HUES64 (cell line): ENCODE results near the gene CMTM8.

Experiments
- H3K27ac ChIP-seq: 2 replicates; pipeline ENCODE4 v1.7.0; 2013; ENCODE audit warnings: low read depth, low read length, inconsistent platforms
- H3K27me3 ChIP-seq: 2 replicates; pipeline ENCODE4 v1.6.1; 2013; ENCODE audit warnings: mild to moderate bottlenecking, low read length; ENCODE audit not compliant: insufficient read depth
- H3K36me3 ChIP-seq: 2 replicates; pipeline ENCODE4 v1.6.1; 2013; ENCODE audit warnings: mild to moderate bottlenecking, low read length; ENCODE audit not compliant: insufficient read depth
- H3K4me1 ChIP-seq: 2 replicates; pipeline ENCODE4 v1.6.1; 2013; ENCODE audit warnings: mild to moderate bottlenecking, low read length, moderate library complexity; ENCODE audit not compliant: insufficient read depth
- H3K4me3 ChIP-seq: 2 replicates; pipeline ENCODE4 v1.5.1; 2013; ENCODE audit warnings: mild to moderate bottlenecking, low read length, moderate library complexity
- H3K9ac ChIP-seq: 2 replicates; pipeline ENCODE4 v1.6.1; 2013; ENCODE audit warnings: mild to moderate bottlenecking, low read depth, low read length
- H3K9me3 ChIP-seq: 2 replicates; pipeline ENCODE4 v1.6.1; 2013; ENCODE audit warnings: low read depth, low read length; ENCODE audit not compliant: insufficient read depth
- WGBS: fragments of 150-250, 120-280 bp; methylation state at CpG from one replicate; pipeline ENCODE4 v1.1.7; 2013; ENCODE audit warnings: missing lambda C conversion rate; 5-methylcytosine and 5-hydroxymethylcytosine counted together

Gene CMTM8

DNA sequence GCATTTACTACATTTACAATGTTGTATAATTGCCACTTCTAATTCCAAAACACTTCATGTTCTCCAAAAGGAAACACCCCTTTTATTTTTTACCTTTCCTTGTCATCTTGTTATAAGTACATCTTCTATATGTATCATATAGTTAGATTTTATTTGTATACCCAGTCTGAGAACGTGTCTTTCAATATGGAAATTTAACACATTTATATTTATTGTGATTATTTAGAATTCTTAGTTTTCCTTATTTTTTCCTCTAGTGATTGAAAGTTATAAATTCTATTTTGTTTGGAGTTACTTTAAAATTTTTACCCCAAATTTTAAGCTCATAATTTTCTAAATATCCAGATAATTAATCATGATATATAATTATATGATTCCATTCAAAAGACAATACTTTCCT lies 15.8 kb downstream of the CMTM8 start:
- H3K36me3 ChIP-seq: no peaks in the 10 kb centered on the region
- H3K27ac ChIP-seq: no peak overlapping the region
- no peaks in the 10 kb centered on the region for H3K4me1 ChIP-seq
- H3K9me3 ChIP-seq: peaks cover 3% of the 10 kb centered on the region; the same call in 1 of the 2 replicates
- no peak overlapping the region for H3K4me3 ChIP-seq
- H3K27me3 ChIP-seq: no peaks in the 10 kb centered on the region
- WGBS: no CpG with 5 or more reads among the region's 1 CpG
- no peak overlapping the region for H3K9ac ChIP-seq

DNA sequence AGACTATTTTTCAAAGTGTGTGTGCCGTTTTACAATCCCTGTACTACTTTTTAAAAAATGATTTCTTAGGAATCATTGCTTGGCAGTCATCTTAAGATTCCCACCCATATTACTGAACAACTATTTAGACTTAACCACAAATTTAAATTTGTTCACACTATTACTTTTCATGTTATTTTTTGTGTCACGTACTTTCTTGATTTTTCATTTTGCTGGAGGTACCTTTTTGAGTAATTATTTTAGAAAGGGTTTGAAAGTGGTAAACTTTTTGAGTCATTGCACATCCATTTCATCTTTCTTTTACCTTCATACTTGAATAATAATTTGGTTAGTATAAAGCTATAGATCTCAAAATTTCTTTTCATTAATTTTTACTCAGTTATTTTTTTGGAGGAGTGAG lies 16.9 kb downstream of the CMTM8 start:
- Histone ChIP-seq H3K36me3 (no peaks in the 10 kb centered on the region), H3K4me3 (no peak overlapping the region), H3K9ac (no peak overlapping the region), H3K27me3 (no peaks in the 10 kb centered on the region), H3K9me3 (peaks cover 3% of the 10 kb centered on the region; the same call in 1 of the 2 replicates), H3K27ac (no peak overlapping the region), H3K4me1 (no peaks in the 10 kb centered on the region)
- 100% methylated on average over 1 of the region's 2 CpGs for WGBS

DNA sequence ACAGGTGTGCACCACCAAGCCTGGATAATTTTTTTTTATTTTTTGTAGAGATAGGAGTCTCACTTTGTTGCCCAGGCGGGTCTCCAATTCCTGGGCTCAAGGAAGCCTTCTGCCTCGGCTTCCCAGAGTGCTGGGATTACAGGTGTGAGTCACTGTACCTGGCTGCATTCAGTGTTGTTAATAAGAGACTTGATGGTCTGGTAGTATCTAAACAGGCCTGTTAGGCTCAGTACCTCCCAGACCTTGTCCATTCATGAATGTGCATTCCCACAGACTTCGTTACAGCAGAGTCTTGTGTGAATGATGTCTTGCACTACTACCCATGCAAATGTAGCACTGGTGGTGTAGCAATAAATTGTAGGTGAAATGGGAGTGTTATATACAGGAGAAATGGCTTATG lies 17.7 kb downstream of the CMTM8 start:
- Histone ChIP-seq H3K9ac (no peak overlapping the region), H3K4me3 (no peak overlapping the region), H3K27ac (no peak overlapping the region), H3K4me1 (no peaks in the 10 kb centered on the region), H3K27me3 (no peaks in the 10 kb centered on the region), H3K9me3 (peaks cover 3% of the 10 kb centered on the region; the same call in 1 of the 2 replicates), H3K36me3 (no peaks in the 10 kb centered on the region)
- 88% methylated on average over 3 of the region's 3 CpGs for WGBS

DNA sequence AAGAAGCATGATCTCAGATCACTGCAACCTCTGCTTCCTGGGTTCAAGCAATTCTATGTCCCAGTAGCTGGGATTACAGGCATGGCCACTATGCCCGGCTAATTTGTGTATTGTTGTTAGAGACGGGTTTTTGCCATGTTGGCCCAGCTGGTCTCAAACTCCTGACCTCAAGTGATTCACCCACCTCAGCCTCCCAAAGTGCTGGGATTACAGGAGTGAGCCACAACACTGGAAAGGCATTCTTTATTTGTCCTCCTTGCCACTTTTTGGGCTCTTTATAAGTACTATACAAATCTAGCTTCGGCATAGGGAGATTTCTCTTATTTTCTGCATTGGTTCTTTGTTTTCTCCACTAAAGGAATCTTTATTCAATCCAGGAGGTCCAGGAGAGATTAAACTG lies 18.6 kb downstream of the CMTM8 start:
- H3K27me3 ChIP-seq: no peaks in the 10 kb centered on the region
- H3K9me3 ChIP-seq: peaks cover 3% of the 10 kb centered on the region; the same call in 1 of the 2 replicates
- WGBS: 93% methylated on average over 3 of the region's 3 CpGs
- no peak overlapping the region for H3K27ac ChIP-seq
- H3K9ac ChIP-seq: no peak overlapping the region
- no peaks in the 10 kb centered on the region for H3K36me3 ChIP-seq
- no peaks in the 10 kb centered on the region for H3K4me1 ChIP-seq
- H3K4me3 ChIP-seq: no peak overlapping the region

DNA sequence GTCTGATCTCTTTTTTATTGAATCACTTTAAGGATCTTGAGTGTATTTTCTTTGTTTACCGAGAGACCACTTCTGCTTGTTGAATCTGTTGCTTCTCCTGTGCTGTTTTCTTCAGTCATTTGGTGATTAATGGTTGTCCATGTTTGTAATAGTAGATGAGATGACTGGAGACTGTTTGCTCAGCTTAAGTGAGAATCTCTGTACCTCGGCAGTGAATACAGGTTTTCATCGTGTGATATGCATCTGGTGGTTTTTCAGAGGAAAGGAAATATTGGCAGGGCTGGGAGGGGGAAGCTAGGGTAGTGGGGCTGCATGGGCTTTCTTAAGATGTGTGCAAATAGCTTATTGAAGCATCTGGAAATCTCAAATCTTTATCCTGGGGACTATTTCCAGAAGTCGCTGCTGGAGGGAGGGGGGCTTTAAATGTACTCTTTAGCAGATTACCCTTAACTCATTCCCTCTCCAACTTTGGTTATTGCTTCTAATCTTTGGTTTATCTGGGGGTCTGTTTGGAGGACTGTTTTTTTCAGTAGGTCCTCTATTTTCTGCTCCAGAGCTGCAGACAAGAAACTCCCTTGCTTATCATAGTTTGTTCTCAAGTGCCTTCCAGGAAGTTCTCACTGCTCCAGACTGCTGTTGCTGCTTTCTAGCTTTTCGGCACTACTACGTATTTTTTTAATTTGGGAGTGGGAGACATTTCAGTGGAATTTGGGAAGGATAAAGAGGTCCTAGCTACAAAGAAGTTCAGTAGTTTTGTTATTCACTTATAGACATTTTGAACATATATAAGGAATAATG lies 19.4 kb downstream of the CMTM8 start:
- no peak overlapping the region for H3K9ac ChIP-seq
- H3K27me3 ChIP-seq: no peaks in the 10 kb centered on the region
- no peak overlapping the region for H3K4me3 ChIP-seq
- H3K9me3 ChIP-seq: peaks cover 3% of the 10 kb centered on the region; the same call in 1 of the 2 replicates
- no peaks in the 10 kb centered on the region for H3K4me1 ChIP-seq
- H3K36me3 ChIP-seq: no peaks in the 10 kb centered on the region
- no peak overlapping the region for H3K27ac ChIP-seq
- 90% methylated on average over 5 of the region's 6 CpGs for WGBS

DNA sequence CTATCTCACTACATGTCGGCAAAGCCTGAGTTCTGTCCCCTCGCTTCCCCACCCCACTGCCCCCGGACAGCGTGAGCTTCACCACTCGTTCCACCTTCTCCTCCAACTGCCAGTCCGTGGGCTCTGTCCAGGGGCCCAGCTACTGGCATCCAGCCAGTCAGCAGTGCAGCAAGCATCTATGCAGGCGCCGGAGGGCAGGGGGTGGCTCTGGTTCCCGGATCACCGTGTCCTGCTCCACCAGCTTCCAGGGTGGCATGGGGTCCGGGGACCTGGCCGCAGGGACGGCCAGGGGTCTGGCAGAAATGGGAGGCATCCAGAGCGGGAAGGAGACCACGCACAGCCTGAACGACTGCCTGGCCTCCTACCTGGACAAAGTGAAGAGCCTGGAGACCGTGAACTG lies 20.4 kb downstream of the CMTM8 start:
- WGBS: 93% methylated on average over 17 of the region's 17 CpGs

DNA sequence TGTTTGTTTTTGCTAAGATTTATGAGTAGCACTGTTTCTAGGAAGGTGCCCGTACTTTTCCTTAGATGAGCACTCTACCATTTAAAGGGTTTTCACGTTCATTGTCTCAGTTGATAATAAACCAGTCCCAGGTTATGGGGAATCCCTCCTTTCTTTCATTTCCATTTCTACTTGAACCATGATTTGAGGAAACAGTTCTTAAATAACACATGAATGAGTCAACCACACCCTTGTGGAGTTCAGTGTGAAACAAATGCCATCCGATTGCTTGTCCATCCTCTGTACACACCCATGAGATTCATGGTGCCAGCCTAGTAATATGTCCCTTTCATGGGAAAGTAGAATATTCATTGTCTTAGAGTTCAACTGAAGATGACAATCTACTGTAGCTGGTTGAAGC lies 23.1 kb downstream of the CMTM8 start:
- Histone ChIP-seq H3K4me3 (no peak overlapping the region), H3K9me3 (no peaks in the 10 kb centered on the region), H3K27ac (no peak overlapping the region), H3K4me1 (no peaks in the 10 kb centered on the region), H3K36me3 (no peaks in the 10 kb centered on the region), H3K9ac (no peak overlapping the region), H3K27me3 (no peaks in the 10 kb centered on the region)
- WGBS: 83% methylated on average over 3 of the region's 3 CpGs

More for the DNA sequence above, 20.4 kb downstream of the CMTM8 start:
- Histone ChIP-seq H3K9me3 (peaks cover 3% of the 10 kb centered on the region; the same call in 1 of the 2 replicates), H3K27ac (no peak overlapping the region), H3K9ac (no peak overlapping the region), H3K4me1 (no peaks in the 10 kb centered on the region), H3K27me3 (no peaks in the 10 kb centered on the region), H3K36me3 (no peaks in the 10 kb centered on the region), H3K4me3 (no peak overlapping the region)

DNA sequence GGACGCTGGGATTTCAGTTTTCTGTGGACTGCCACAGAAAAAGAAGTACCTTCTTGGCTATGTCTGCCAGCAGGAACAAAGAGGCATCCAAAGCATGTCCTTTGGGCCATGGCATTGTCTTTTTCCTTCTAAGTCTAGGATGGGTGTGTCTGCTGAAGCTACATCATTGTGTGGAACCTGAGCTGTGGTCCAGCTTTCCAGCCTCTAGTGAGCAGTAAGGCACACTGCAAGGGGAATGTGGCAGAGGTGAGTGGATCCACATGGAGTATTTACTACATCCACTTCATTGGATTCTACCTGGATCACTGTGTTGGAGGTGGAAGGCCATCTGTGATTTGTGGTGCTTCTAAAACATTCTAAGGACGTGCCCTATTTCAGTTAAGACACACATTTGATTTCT lies 23.7 kb downstream of the CMTM8 start:
- Histone ChIP-seq H3K9me3 (no peaks in the 10 kb centered on the region), H3K27me3 (no peaks in the 10 kb centered on the region), H3K36me3 (no peaks in the 10 kb centered on the region), H3K27ac (no peak overlapping the region), H3K4me3 (no peak overlapping the region), H3K4me1 (no peaks in the 10 kb centered on the region), H3K9ac (no peak overlapping the region)
- WGBS: 96% methylated on average over 1 of the region's 2 CpGs

DNA sequence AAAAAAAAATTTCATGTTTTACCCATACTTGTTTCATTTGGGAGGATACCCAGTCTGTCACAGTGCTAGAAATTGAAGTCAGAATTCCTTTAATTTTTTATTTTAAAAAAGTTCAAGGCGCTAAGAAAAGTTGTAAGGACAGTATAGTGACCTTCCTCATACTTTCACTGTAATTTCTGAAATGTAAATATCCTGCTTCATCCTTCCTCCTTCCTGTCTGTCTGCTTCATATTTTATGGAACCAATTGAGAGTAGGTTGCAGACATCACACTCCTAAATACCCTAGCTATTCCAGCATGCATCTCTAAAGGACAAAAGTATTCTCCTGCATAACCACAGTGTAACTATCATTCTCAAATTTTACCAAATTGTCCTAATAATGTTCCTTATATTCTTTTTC lies 35.8 kb downstream of the CMTM8 start:
- Histone ChIP-seq H3K36me3 (no peaks in the 10 kb centered on the region), H3K27me3 (no peaks in the 10 kb centered on the region), H3K27ac (no peak overlapping the region), H3K9ac (no peak overlapping the region), H3K4me3 (no peak overlapping the region), H3K9me3 (no peaks in the 10 kb centered on the region), H3K4me1 (no peaks in the 10 kb centered on the region)
- WGBS: no CpG with 5 or more reads among the region's 1 CpG

DNA sequence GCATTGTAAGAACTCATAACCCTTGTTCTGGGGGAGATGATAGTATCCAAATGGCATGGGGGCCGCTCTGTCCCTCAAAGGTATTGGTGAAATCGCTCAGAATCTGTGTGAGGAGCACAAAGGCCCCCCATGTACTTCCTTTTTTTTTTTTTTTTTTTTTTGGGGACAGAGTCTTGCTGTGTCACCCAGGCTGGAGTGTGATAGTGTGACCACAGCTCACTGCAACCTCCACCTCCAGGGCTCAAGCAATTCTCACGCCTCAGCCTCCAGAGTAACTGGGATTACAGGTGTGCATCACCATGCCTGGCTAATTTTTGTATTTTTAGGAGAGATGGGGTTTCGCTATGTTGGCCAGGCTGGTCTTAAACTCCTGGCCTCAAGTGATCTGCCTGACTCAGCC lies 37.0 kb downstream of the CMTM8 start:
- H3K27ac ChIP-seq: no peak overlapping the region
- H3K9me3 ChIP-seq: no peaks in the 10 kb centered on the region
- no peak overlapping the region for H3K4me3 ChIP-seq
- H3K27me3 ChIP-seq: no peaks in the 10 kb centered on the region
- no peaks in the 10 kb centered on the region for H3K36me3 ChIP-seq
- no peaks in the 10 kb centered on the region for H3K4me1 ChIP-seq
- WGBS: 95% methylated on average over 4 of the region's 4 CpGs
- H3K9ac ChIP-seq: no peak overlapping the region

DNA sequence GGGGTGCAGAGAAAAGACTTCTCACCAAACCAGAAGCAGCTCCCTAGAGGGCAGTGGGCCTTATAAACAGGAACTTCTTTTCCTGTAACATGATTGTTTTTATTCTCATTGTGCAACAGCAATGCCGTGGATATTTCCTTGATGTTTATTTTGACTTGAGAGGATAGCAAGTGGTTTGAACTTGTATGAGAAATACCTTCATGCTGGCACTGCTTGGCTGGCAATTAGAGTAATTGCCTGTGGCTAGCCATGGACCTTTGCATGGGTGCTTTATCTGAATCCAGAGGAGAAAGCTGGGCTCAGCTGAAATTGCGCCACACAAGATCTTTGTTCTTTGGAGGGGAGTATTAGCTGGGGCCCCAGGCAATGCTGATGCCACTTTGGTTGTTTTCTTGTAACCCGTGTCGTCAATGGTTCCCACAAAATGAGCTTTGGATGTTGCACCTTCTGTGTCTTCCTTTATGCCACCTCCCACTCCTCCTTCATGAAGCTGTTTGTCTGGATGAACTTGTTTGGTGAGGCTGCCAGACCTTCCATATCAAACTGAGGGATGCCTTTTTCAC lies 37.9 kb downstream of the CMTM8 start:
- no peak overlapping the region for H3K9ac ChIP-seq

More for the DNA sequence above, 37.9 kb downstream of the CMTM8 start:
- Histone ChIP-seq H3K9me3 (no peaks in the 10 kb centered on the region), H3K4me3 (no peak overlapping the region), H3K27me3 (no peaks in the 10 kb centered on the region), H3K36me3 (no peaks in the 10 kb centered on the region), H3K27ac (no peak overlapping the region), H3K4me1 (no peaks in the 10 kb centered on the region)
- 94% methylated on average over 4 of the region's 4 CpGs for WGBS
